ENCODE data around the gene SHISA4.
"Not testable (repeated sequence)": the region's sequence is repeated elsewhere in the genome, so short reads cannot be mapped to it uniquely, and the experiment has no call there.

SHISA4 gene

GRCh38 chr1:201939574-201939973, 50.9 kb downstream of the SHISA4 start:
- peak; percentile 54 for TF ChIP-seq ZSCAN4 (tag by site-specific recombination; IDR thresholded peaks at IDR 0.05)
- TF ChIP-seq ZNF658 (tag by site-specific recombination; IDR thresholded peaks at IDR 0.05) = no peak
- TF ChIP-seq ZFP41 (tag by site-specific recombination; IDR thresholded peaks at IDR 0.05; ENCODE audit: borderline replicate concordance) = no peak
- no peak for TF ChIP-seq ZNF366 (tag by site-specific recombination; conservative IDR thresholded peaks at IDR 0.05)
- 0 out of 2 replicates have a peak, but pooled peaks have one; percentile 1 for TF ChIP-seq FEZF1 (tag by site-specific recombination; IDR thresholded peaks at IDR 0.05)
- TF ChIP-seq ZSCAN30 (tag by site-specific recombination; IDR thresholded peaks at IDR 0.05) = no peak
- H3K27ac ChIP-seq (ENCODE audit: extremely low read depth, low read depth, low read length) = no peak overlapping the region
- H3K4me3 ChIP-seq (ENCODE audit: low read depth, low read length) = no peak overlapping the region
- no peaks in the 10 kb centered on the region for H3K4me1 ChIP-seq (ENCODE audit: control insufficient read depth, insufficient read depth, low read length)
- H3K36me3 ChIP-seq (ENCODE audit: control insufficient read depth in 2 of 2, insufficient read depth in 1 of 2, low read length in 2 of 2) = no peaks in the 10 kb centered on the region
- ChIA-PET CTCF (interaction anchor here (0.6 to 4.2 kb wide), 2 partner anchors 44 to 64 kb away, joined by 3 to 18 read pairs; no protein-coding TSS in a partner anchor), POLR2A (interaction anchor here (0.7 kb wide), 1 partner anchor 31 kb away, joined by 3 read pairs; no protein-coding TSS in a partner anchor)
- H3K9me3 ChIP-seq (ENCODE audit: control insufficient read depth, insufficient read depth, low read depth, low read length) = no peaks in the 10 kb centered on the region

GRCh38 chr1:201940316-201940715, 51.6 kb downstream of the SHISA4 start:
- H3K4me1 ChIP-seq (ENCODE audit: control insufficient read depth, insufficient read depth, low read length); H3K36me3 ChIP-seq (ENCODE audit: control insufficient read depth in 2 of 2, insufficient read depth in 1 of 2, low read length in 2 of 2); H3K9me3 ChIP-seq (ENCODE audit: control insufficient read depth, insufficient read depth, low read depth, low read length); H3K27ac ChIP-seq (ENCODE audit: extremely low read depth, low read depth, low read length); H3K4me3 ChIP-seq (ENCODE audit: low read depth, low read length); POLR2A ChIA-PET: not testable (repeated sequence)
- CTCF ChIA-PET = interaction anchor here (0.6 to 4.2 kb wide), 5 partner anchors 9 to 65 kb away, joined by 3 to 18 read pairs (median 3); no protein-coding TSS in a partner anchor

- Histone ChIP-seq H3K4me1 (ENCODE audit: control insufficient read depth, insufficient read depth, low read length) (no peaks in the 10 kb centered on the region), H3K36me3 (ENCODE audit: control insufficient read depth in 2 of 2, insufficient read depth in 1 of 2, low read length in 2 of 2) (no peaks in the 10 kb centered on the region), H3K27ac (ENCODE audit: extremely low read depth, low read depth, low read length) (no peak overlapping the region), H3K4me3 (ENCODE audit: low read depth, low read length) (no peak overlapping the region), H3K9me3 (ENCODE audit: control insufficient read depth, insufficient read depth, low read depth, low read length) (no peaks in the 10 kb centered on the region)
- ChIA-PET CTCF (interaction anchor here (1.0 to 4.2 kb wide), 2 partner anchors 32 to 46 kb away, joined by 5 to 18 read pairs; no protein-coding TSS in a partner anchor), POLR2A (no interaction called here)
- TF ChIP-seq PATZ1 (tag by site-specific recombination; IDR thresholded peaks at IDR 0.05) = 0 out of 2 replicates have a peak, but pooled peaks have one; percentile 17
- TF ChIP-seq ZNF610 (tag by site-specific recombination; IDR thresholded peaks at IDR 0.05; ENCODE audit: borderline replicate concordance) = no peak
- TF ChIP-seq PRDM10 (tag by site-specific recombination; IDR thresholded peaks at IDR 0.05) = 0 out of 2 replicates have a peak, but pooled peaks have one; percentile 11
- no peak for TF ChIP-seq EGR2 (tag by site-specific recombination; IDR thresholded peaks at IDR 0.05; ENCODE audit: low read depth)
- TF ChIP-seq GLIS1 (tag by site-specific recombination; IDR thresholded peaks at IDR 0.05) = peak; percentile 8; the same call in 1 of the 2 replicates
- TF ChIP-seq ZBTB7A (tag by site-specific recombination; IDR thresholded peaks at IDR 0.05; ENCODE audit: low read depth) = no peak
- TF ChIP-seq TRIM28 (IDR thresholded peaks at IDR 0.05; ENCODE audit: borderline replicate concordance, low read length) = peak; percentile 55; the same call in 1 of the 2 replicates
- TF ChIP-seq ZNF175 (tag by site-specific recombination; IDR thresholded peaks at IDR 0.05) = no peak
- TF ChIP-seq IKZF3 (tag by site-specific recombination; IDR thresholded peaks at IDR 0.05) = 0 out of 2 replicates have a peak, but pooled peaks have one; percentile 29
- peak; percentile 52 for TF ChIP-seq MZF1 (tag by site-specific recombination; IDR thresholded peaks at IDR 0.05; ENCODE audit: borderline replicate concordance)
- TF ChIP-seq ZNF10 (tag by site-specific recombination; IDR thresholded peaks at IDR 0.05) = 0 out of 2 replicates have a peak, but pooled peaks have one; percentile 42
- TF ChIP-seq SP2 (tag by site-specific recombination; IDR thresholded peaks at IDR 0.05) = 0 out of 2 replicates have a peak, but pooled peaks have one; percentile 23
- TF ChIP-seq ZEB2 (tag by site-specific recombination; IDR thresholded peaks at IDR 0.05) = no peak
Observed at GRCh38 chr1:201941420-201942128, 52.9 kb downstream of the SHISA4 start.

Measured in HEK293 (cell line).